Stimulated activated CD4-positive, alpha-beta T cell treated with anti-CD3 and anti-CD28 coated beads, Interleukin-1b, Interleukin-23, amount 100 ng/mL, for 24 hours (primary cell): ENCODE measurements around the gene YAE1.

ENCODE experiments used
- DNase-seq, 4 experiments: peaks; one replicate each; pipeline ENCODE4 v3.0.0-alpha.2; 2020; ENCODE audit warnings: low read depth in 4 of 4, low spot score in 1 of 4

YAE1 gene

GRCh38 chr7:39606941-39607340 is 40.7 kb downstream of the YAE1 start:
- DNase-seq, result no peak

- no peak for DNase-seq
Observed at GRCh38 chr7:39607865-39608264, 41.7 kb downstream of the YAE1 start.

DNA sequence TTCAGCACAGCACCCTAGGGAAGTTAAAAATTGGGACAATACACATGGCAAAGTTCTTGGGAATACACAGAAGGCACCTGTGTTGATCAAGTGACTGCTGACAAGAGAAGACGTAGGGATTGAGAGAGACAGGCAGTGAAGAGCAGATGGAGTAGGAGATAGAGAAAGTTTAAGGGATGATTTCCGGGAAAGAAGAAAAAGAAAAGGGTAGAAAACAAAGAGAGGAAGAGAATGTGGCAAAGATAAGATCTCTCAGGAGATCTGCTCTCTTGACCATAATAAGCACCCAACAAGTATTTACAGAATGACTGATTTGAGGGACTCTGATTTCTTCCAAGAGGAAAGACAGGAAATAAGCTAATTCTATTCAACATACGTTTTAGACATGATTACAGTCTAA is 42.1 kb downstream of the YAE1 start:
- no peak for DNase-seq

- no peak for DNase-seq
Observed at GRCh38 chr7:39609113-39609934, 43.1 kb downstream of the YAE1 start.

GRCh38 chr7:39609935-39610263 is 43.7 kb downstream of the YAE1 start:
- DNase-seq, result no peak

DNA sequence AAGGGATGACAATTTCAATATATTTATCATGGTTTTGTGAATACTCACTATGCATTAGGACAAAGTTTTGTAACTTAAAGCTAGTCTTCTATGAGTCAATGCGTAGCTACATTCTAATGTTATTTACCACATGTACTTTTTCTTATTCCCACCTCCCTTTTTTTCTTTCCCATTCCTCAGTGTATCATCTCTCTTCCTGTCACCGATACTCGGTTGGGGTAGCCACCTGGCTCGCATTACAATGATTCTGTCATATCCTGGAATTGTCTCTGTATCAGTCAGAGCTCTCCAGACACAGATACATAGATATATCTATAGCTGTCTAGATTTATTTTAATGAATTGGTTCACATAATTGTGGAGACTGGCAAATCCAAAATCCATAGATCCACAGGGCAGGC is 47.4 kb downstream of the YAE1 start:
- no peak for DNase-seq

DNA sequence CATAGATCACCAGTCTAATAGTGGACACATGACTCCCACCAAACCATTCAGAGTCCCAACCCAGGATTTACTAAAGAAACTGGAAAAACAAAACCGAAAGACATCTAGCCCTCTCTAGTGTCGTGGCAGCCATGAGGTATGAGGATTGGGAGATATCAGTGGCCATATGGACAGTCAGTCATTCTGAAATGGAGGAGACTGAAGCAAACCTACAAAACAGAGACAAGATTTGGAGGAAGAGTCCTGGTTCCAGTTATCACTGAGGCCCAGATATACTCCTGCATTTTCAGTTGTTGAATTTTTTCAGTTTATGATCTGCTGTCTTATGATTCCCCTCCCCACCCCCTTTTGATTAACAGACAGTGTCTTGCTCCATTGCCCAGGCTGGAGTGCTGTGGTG is 48.1 kb downstream of the YAE1 start:
- DNase-seq, result no peak

DNA sequence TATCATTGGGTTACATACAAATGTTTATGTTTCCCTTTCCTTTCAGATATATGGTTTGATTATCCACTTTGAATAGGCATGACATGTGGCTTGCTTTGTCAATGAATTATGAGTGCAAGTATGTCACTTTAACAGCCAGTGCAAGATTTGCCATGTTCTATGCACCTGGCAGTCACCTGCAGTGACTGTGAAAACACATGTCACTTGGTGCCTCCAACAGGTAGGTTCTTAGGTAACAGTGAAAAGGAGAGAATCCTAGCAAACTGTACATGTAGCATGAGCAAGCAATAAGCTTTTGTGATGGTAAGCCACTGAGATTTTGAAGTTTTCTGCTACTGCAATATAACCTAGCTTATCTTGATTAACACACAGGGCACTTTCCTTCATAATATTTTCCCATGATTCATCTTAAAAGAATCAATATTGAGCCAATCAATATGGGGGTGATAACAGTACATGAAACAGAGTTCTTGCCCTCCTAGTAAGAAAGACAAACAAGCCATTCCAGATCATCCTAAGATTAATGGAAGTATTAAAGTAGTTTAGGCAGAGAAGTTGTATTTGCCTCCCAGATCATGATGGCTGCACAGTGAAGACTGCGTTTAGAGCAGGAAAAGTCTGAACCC is 49.3 kb downstream of the YAE1 start:
- no peak for DNase-seq

DNA sequence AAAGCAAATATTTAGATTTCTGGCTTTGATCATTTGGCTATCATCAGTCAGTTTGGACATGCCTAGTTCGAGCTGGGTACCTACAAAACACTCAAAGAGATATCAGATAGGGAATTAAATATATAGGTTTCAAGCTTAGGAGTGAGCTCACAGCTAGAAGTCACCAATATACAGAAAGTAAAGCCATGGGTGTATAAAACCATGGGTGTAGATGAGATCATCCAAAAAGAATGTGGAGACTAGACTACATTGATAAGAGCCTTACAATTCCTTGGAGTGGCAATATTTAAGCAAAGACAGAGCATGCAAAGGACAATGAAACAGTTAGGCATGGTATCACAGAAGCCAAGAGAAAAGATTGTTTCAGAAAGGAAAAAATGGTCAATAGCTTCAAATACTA is 49.9 kb downstream of the YAE1 start:
- no peak for DNase-seq

GRCh38 chr7:39617005-39617404 is 50.8 kb downstream of the YAE1 start:
- no peak for DNase-seq

DNA sequence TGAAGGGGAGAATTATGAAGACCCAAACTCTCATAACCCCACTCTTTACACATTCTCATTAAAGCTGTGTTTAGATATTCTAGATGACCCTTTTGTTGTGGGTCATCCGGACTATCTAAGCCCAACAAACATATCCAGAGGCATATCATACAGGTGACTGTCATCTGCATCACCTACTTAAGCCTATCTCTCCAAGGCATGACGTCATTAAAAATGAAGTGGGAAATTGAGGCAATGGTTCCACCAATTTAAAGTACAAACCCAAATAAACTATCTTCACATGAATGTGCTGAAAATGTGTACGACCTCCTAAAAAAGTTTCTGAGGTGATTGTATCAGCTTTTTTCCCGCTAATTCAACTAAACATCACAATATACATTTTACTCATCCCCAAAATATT is 52.7 kb downstream of the YAE1 start:
- no peak for DNase-seq

DNA sequence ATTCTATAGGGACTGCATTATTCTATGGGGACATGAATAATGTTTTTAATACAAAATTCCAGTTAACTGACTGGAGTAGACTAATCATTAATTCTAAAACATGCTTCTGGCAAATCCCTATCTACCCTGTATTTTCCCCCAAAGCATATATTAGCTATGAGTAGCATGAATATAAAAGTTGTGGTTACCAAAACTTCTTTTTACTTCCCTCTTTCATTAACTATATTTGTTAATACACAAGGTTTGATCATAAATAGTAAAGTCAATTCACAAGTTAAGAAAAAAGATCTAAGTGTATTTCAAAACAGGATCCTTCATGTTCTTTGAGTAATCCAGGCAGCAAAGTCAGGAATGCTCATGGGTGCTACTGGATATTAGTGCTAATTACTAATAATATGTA is 54.3 kb downstream of the YAE1 start:
- DNase-seq, result no peak

DNA sequence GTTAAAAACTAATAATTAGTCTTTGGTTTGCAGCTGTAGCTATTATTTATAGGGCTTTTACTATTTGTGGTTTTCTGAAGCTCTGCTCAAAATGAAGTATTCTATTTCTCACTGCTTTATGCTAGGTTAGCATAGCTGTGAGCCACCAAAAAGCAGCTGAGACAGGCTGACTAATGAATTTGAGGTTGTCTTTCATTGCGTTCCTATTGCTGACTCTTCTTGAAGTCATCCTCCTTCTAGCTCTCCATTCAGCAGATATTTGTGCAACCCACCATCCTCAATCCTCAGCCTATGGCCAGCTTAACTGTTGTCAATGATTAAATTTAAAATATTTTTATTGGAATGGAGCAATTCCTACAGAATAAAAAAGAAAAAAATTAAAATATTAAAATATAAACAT is 55.1 kb downstream of the YAE1 start:
- no peak for DNase-seq

DNA sequence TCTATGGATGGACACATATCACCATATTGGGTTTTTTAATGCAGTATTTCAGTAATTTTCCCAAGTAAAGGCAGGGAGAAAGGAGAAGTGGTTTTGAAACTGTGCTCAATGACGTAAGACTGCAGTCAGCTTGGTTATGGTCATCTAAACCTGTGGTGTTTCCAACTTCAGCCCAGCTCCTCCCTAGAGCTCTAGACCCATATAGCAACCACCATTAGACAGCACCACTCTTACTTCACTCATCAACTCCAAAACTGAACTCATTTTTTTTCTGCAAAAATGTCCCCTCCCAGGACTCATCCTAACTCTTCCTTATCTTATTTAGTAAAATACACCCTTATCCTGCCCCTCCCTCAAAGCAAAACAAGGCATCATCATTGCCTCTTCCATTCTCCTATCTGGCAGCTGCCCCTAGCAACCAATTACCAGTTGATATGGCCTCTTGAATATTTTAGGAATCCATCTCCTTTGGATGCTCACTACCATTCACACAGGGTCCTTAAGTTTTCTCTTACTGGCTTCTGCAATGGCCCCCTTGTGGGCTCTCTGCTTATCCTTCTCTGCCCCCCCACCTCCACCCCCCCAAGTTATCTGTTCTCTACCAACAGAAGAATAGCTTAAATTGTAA is 55.7 kb downstream of the YAE1 start:
- DNase-seq, result no peak
